Mammary microvascular endothelial cell (primary cell): ENCODE measurements around the gene MYOCD. TPM values are rescaled to one million over a fixed set of nuclear protein-coding genes. Genes with fewer than 3 reads are reported as not detected.

Experiments used
- total RNA-seq: library from RNA; depleted of rRNA; stranded (reverse); fragments of >200 nt; gene quantifications from 2 replicates; pipeline ENCODE4 v1.2.3, GENCODE V29; 2015

MYOCD gene
- not detected in 2 replicates for total RNA-seq

GRCh38 chr17:12665263-12666210 lies at the start of gene MYOCD:
Gene MYOCD (plus strand): TSS chr17:12665890. CDS start chr17:12666189, 299 bp downstream.

GRCh38 chr17:12789481-12790248 lies 124.0 kb downstream of the MYOCD start, which contains the start of gene ARHGAP44:
Gene ARHGAP44 (plus strand): TSS chr17:12789498. CDS start chr17:12789839, 341 bp downstream.

Other genes starting within 250 kb of the MYOCD start
- 0.27 and 0.39 TPM in 2 replicates for gene ARHGAP44, start 123.6 kb downstream of the MYOCD start, total RNA-seq